HG02623 (cell line): Measurements from ENCODE around the gene SETDB2.

Experiments used
- ATAC-seq: cut with Tn5 transposase; IDR thresholded peaks from one replicate; pipeline ENCODE4 v1.9.1; 2021; ENCODE audit warnings: moderate library complexity; ENCODE audit not compliant: unreplicated experiment

The SETDB2 gene

DNA sequence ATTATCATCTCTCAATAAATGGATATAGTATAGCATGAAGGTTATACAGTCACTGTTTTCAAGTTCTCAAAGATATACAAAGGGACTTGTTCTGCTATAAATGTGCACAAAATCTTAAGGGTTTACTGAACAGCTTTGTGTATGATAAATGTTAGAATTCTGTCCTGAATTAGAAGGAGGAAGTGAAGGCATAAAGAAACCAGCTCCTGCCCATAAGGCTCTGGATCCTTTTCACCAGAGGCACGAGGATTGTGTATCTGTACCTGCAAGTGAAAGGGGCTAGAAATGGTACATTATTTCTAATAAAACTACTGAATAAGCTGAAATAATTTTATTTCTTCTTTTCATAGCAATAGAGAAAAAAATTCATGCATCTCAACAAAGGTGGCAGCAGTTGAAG, 84.1 kb downstream of the SETDB2 start:
- ATAC-seq = no peak

DNA sequence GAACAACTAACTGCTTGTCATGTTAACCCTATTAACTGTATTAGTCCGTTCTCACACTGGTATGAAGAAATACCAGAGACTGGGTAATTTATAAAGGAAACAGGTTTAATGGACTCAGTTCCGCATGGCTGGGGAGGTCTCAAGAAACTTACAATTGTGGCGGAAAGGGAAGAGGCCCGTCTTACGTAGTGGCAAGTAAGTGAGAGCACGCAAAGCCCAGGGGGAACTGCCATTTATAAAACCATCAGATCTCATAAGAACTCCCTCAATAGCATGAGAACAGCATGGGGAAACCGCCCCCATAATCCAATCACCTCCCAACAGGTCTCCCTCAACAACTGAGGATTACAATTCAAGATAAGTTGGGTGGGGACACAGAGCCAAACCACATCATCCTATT, 86.4 kb downstream of the SETDB2 start:
- peak; percentile 44 for ATAC-seq

GRCh38 chr13:49532593-49532992, 88.5 kb downstream of the SETDB2 start:
- no peak for ATAC-seq

DNA sequence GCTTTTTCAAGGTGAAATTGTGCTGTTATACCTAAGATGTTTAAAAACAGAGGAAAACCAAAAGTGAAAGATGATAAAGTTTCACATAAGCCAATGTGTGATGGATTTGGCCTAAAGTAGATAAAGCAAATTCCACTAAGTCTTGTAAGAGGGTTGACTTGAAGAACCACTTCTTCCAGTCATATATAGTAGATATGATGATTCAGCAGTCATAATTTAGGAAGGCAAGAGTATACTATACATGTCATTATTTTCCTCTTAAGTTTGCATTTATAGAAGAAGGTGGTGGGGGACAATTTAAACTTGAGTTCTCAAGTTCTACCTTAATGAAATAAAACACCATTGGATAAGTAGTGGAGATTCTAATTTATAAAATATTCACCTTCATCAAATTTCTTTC, 88.9 kb downstream of the SETDB2 start:
- ATAC-seq = no peak

GRCh38 chr13:49533591-49534269, 89.7 kb downstream of the SETDB2 start:
- no peak for ATAC-seq

GRCh38 chr13:49536144-49536873, 92.2 kb downstream of the SETDB2 start:
- ATAC-seq = no peak

DNA sequence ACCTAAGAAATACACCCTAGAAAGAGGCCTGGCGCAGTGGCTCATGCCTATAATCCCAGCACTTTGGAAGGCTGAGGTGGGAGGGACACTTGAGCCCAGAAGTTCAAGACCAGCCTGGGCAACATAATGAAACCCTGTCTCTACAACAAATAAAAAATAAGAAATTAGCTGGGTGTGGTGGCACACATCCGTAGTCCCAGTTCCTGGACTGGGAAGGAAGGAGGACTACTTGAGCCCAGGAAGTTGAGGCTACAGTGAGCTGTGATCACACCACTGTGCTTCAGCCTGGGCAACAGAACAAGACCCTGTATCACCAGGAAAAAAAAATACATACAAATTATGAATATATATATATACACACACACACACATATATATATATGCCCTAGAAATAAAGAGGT, 94.3 kb downstream of the SETDB2 start:
- no peak for ATAC-seq

- ATAC-seq = no peak
Measured at GRCh38 chr13:49539313-49539712, 95.2 kb downstream of the SETDB2 start.

DNA sequence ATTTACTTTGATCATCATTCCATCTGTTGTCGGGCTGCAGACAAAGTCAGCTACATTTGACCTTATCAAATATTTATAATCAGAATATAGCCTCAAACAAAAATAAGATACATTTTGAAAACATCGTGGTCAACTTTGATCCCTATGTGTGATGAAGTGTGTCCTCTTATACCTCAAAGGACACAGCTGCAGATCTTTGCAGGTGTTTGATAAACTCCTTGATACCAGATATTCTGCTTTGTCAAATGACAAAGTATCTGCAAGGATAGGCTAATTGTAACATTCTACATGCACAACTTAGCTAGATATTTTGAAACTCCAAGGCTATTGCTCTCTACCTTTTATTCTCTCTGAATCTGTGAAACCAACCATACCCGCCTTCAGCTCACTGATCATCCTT, 95.7 kb downstream of the SETDB2 start:
- ATAC-seq = no peak

- no peak for ATAC-seq
Measured at GRCh38 chr13:49540552-49540951, 96.5 kb downstream of the SETDB2 start.

DNA sequence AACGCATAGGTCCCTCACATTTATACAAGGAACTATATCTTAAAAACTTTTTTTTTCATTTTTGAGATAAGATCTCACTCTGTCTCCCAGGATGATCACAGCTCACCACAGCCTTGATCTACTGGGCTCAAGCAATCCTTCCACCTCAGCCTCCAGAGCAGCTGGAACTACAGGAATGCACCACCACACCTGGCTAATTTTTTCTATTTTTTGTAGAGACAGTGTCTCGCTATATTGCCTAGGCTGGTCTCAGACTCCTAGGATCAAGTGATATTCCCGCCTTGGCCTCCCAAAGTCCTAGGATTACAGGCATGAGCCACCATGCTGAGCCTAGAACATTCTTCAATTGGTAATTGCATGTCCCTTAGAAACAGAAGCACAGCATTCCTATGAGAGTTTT, 99.6 kb downstream of the SETDB2 start:
- ATAC-seq = no peak
